Gastroesophageal sphincter (tissue), 4 donors: ENCODE data around the gene ADAMTS17. TPM values are rescaled to one million over a fixed set of nuclear protein-coding genes. Genes with fewer than 3 reads are reported as not detected.

Experiments used
- ATAC-seq: fragments of 150-250 bp; one replicate; pipeline ENCODE4 v1.9.1; 2016; ENCODE audit warnings: mild to moderate bottlenecking, moderate library complexity
- H3K27ac ChIP-seq, 4 donors: fragments of 200-600 bp; sonication (generic) in 3 of 4; 1 replicate in 3 of 4; 2 replicates in 1 of 4; pipeline ENCODE4 v1.5.1; 2016 to 2019
- H3K27me3 ChIP-seq: fragments of 200-600 bp; sonication (generic); one replicate; pipeline ENCODE4 v1.5.1; 2019
- H3K36me3 ChIP-seq, 2 donors: fragments of 200-600 bp; sonication (generic); one replicate each; pipeline ENCODE4 v1.5.1; 2019; ENCODE audit warnings: control low read depth in 1 of 2
- H3K4me1 ChIP-seq, 3 donors: fragments of 200-600 bp; sonication (generic); 1 replicate in 2 of 3; 2 replicates in 1 of 3; pipeline ENCODE4 v1.5.1; 2016 to 2019; ENCODE audit warnings: control low read depth in 2 of 3
- H3K4me3 ChIP-seq, 2 donors: fragments of 200-600 bp; sonication (generic); one replicate each; pipeline ENCODE4 v1.5.1; 2019; ENCODE audit warnings: mild to moderate bottlenecking in 1 of 2, moderate library complexity in 1 of 2
- H3K9me3 ChIP-seq, 3 donors: fragments of 200-600 bp; sonication (generic); one replicate each; pipeline ENCODE4 v1.5.1; 2017 to 2019; ENCODE audit warnings: control low read depth in 2 of 3
- EP300 ChIP-seq: sonication (generic); formaldehyde crosslinking; IDR thresholded peaks from one replicate; pipeline ENCODE4 v1.6.1; 2017; ENCODE audit warnings: antibody characterized with exemption, mild to moderate bottlenecking
- POLR2A ChIP-seq, 2 donors: fragments of 450-650 bp; IDR thresholded peaks; one replicate each; pipeline ENCODE4 v1.6.1; 2017; ENCODE audit warnings: antibody characterized with exemption in 2 of 2, mild to moderate bottlenecking in 2 of 2, moderate library complexity in 1 of 2
- POLR2AphosphoS5 ChIP-seq: sonication (generic); formaldehyde crosslinking; IDR thresholded peaks from one replicate; pipeline ENCODE4 v1.6.1; 2017; ENCODE audit warnings: antibody characterized with exemption
- WGBS, 2 donors: methylation state at CpG; one replicate each; pipeline ENCODE4 v1.1.5; 2018; ENCODE audit warnings: low coverage in 1 of 2; 5-methylcytosine and 5-hydroxymethylcytosine counted together
- total RNA-seq, 4 donors: library from RNA; depleted of rRNA; stranded (reverse); fragments of >200 nt; gene quantifications; one replicate each; pipeline ENCODE4 v1.1.0, GENCODE V29; 2016
- TF ChIP-seq, protein P1 (sequence below), 4 experiments: fragments of 200-600 bp in 2 of 4; fragments of 450-650 bp in 2 of 4; sonication (generic) in 1 of 4; IDR thresholded peaks; one replicate each; pipeline ENCODE4 v1.5.1; 2017 to 2019; ENCODE audit warnings: antibody characterized with exemption in 4 of 4, mild to moderate bottlenecking in 2 of 4, moderate library complexity in 2 of 4

Gene ADAMTS17
- total RNA-seq, 4 donors from 2014 or later, result 4.9 to 14.0 (median 11.3) TPM

DNA sequence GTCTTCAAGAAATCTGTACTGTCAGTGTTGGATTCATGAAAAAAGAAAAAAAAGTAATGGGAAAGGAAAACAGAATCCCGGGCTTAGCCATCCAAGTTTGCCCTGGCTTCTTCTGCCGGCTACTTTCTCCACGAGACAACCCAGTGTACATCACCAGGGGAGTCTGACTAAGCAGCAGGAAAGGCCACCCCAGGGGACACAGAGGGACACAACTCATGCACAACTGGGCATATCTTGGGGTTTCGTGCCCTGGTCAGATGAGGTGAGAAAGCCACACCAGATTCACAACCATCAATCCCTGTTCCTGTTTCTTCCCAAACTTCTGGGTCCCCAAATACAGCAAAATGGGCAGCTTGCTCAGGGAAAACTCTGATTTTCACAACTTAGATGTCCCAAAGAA is 33.2 kb downstream of the ADAMTS17 start:
- peak overlapping the region in 1 of 2 donors; percentile 15 for H3K4me3 ChIP-seq
- H3K4me1 ChIP-seq, result peaks cover 11 to 52% (median 28%) of the 10 kb centered on the region in 3 donors
- H3K36me3 ChIP-seq, result no peaks in the 10 kb centered on the region
- TF ChIP-seq EP300, result no peak
- TF ChIP-seq POLR2A (IDR thresholded peaks at IDR 0.05), result no peak
- TF ChIP-seq POLR2AphosphoS5, result no peak
- peaks cover 0 to 7% (median 0%) of the 10 kb centered on the region in 3 donors for H3K9me3 ChIP-seq
- H3K27me3 ChIP-seq, result no peaks in the 10 kb centered on the region
- peak; percentile 25 for ATAC-seq
- H3K27ac ChIP-seq, result peak overlapping the region; percentile 72 to 78 (median 74)
- 10 to 15% methylated on average over 3 of the region's 4 CpGs for WGBS, 2 donors

GRCh38 chr15:100308213-100308600 is 33.6 kb downstream of the ADAMTS17 start:
- H3K36me3 ChIP-seq, result no peaks in the 10 kb centered on the region
- peaks cover 0 to 7% (median 0%) of the 10 kb centered on the region in 3 donors for H3K9me3 ChIP-seq
- peaks cover 11 to 52% (median 28%) of the 10 kb centered on the region in 3 donors for H3K4me1 ChIP-seq
- TF ChIP-seq POLR2AphosphoS5, result no peak
- TF ChIP-seq, protein P1, sequence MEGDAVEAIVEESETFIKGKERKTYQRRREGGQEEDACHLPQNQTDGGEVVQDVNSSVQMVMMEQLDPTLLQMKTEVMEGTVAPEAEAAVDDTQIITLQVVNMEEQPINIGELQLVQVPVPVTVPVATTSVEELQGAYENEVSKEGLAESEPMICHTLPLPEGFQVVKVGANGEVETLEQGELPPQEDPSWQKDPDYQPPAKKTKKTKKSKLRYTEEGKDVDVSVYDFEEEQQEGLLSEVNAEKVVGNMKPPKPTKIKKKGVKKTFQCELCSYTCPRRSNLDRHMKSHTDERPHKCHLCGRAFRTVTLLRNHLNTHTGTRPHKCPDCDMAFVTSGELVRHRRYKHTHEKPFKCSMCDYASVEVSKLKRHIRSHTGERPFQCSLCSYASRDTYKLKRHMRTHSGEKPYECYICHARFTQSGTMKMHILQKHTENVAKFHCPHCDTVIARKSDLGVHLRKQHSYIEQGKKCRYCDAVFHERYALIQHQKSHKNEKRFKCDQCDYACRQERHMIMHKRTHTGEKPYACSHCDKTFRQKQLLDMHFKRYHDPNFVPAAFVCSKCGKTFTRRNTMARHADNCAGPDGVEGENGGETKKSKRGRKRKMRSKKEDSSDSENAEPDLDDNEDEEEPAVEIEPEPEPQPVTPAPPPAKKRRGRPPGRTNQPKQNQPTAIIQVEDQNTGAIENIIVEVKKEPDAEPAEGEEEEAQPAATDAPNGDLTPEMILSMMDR (IDR thresholded peaks at IDR 0.05), result no peak
- TF ChIP-seq POLR2A (IDR thresholded peaks at IDR 0.05), result no peak
- TF ChIP-seq EP300, result no peak
- H3K27me3 ChIP-seq, result no peaks in the 10 kb centered on the region
- peak overlapping the region; percentile 6 to 15 for H3K4me3 ChIP-seq
- peak overlapping the region; percentile 72 to 78 (median 74) for H3K27ac ChIP-seq
- ATAC-seq, result peak; percentile 73
- 20 to 32% methylated on average over 7 of the region's 7 CpGs for WGBS, 2 donors

DNA sequence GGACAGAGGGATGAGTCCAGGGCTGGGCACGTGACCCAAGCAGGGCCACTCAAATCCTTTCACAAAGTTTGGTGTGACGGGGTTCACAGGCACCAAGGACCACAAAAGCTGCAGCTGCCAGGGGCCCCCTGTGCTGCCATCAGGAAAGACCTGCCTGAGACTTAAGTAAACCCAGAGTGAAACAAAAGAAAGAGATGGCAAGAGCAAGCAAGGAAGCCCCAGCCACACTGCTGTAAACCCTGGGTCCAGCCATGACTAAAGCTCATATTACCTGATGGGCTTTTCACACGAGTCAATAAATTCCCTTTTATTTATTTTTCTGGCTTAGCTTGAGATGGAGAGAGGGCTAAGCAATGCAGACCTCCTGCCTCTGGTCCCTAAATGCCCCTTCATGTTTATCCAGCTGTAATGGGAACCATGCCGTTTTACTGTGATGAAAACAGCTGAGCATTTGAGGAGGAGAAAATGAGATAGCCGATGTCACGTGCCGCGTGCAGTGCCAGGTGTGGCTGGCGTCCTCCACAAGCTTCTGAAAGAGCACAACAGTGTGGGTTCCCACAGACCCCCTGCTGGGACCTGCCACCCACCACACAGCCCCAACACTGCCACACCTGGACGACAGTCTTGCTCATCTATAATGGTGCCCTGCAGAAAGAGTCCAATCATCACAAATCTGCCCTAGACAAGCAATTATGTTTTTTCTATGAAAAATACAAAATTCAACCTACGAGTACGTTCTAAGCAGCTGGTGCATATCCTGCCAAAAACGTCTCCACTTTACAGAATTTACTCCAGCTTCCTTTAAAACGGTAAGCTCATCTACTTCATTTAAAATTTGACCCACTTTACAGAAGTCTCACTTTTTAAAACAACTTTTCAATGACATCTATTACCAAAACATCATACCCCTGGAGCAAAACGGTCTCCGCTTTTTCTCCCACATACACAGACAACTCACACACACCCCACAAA is 34.2 kb downstream of the ADAMTS17 start:
- Histone ChIP-seq H3K27ac (peak overlapping the region; percentile 72 to 78 (median 74)), H3K27me3 (no peaks in the 10 kb centered on the region), H3K4me1 (peaks cover 11 to 52% (median 28%) of the 10 kb centered on the region in 3 donors), H3K36me3 (no peaks in the 10 kb centered on the region), H3K4me3 (peak overlapping the region; percentile 6 to 15), H3K9me3 (peaks cover 0 to 6% (median 0%) of the 10 kb centered on the region in 3 donors)
- WGBS, 2 donors, result 34 to 36% methylated on average over 10 to 13 of the region's 16 CpGs
- no peak for ATAC-seq
- TF ChIP-seq POLR2A (IDR thresholded peaks at IDR 0.05) (no peak), POLR2AphosphoS5 (no peak)
- TF ChIP-seq, protein P1 (IDR thresholded peaks at IDR 0.05), result peak in 1 of 4 experiments; percentile 5

DNA sequence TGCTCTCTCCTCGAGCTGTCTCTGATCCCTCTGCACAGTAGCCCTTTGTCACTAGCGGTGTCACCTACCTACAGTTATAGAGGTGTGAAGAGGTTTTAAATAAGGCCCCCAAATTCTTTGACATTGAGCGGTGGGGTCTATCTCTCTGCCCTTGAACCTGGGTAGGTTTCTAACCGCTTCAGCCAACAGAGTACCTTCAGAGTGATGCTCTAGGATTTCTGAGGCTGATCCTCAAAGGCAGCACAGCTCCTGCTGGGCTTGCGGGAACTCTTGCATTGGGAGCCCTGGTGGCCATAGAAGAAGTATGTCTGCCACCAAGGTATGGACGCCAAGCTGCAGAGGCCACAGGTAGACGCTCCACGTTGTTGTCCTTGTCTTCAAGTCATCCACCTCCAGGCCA is 35.7 kb downstream of the ADAMTS17 start:
- Histone ChIP-seq H3K27me3 (no peaks in the 10 kb centered on the region), H3K4me1 (peaks cover 11 to 41% (median 28%) of the 10 kb centered on the region in 3 donors), H3K9me3 (peaks cover 0 to 6% (median 0%) of the 10 kb centered on the region in 3 donors), H3K36me3 (no peaks in the 10 kb centered on the region), H3K4me3 (no peak overlapping the region), H3K27ac (no peak overlapping the region)
- ATAC-seq, result no peak
- 100% methylated on average over 1 of the region's 8 CpGs; no CpG with 5 or more reads in 1 of the 2 donors for WGBS, 2 donors
- TF ChIP-seq, protein P1 (IDR thresholded peaks at IDR 0.05), result no peak
- TF ChIP-seq EP300 (no peak), POLR2A (IDR thresholded peaks at IDR 0.05) (no peak), POLR2AphosphoS5 (no peak)

GRCh38 chr15:100301910-100302431 is 39.8 kb downstream of the ADAMTS17 start:
- no peak for ATAC-seq
- WGBS, 2 donors, result 71% methylated on average over 2 of the region's 2 CpGs

More at GRCh38 chr15:100301910-100302431, 39.8 kb downstream of the ADAMTS17 start:
- TF ChIP-seq POLR2AphosphoS5 (no peak), POLR2A (IDR thresholded peaks at IDR 0.05) (no peak), EP300 (no peak)
- TF ChIP-seq, protein P1 (IDR thresholded peaks at IDR 0.05), result no peak
- H3K4me3 ChIP-seq, result no peak overlapping the region
- H3K9me3 ChIP-seq, result peaks cover 0 to 22% (median 0%) of the 10 kb centered on the region in 3 donors
- no peaks in the 10 kb centered on the region for H3K4me1 ChIP-seq
- H3K27me3 ChIP-seq, result no peaks in the 10 kb centered on the region
- H3K27ac ChIP-seq, result no peak overlapping the region
- H3K36me3 ChIP-seq, result peaks cover 0 to 9% of the 10 kb centered on the region in 2 donors
